ENCODE results near the gene KCNK4. TPM values are rescaled to one million over a fixed set of nuclear protein-coding genes. Genes with fewer than 3 reads are reported as not detected.

KCNK4 gene
- total and polyA plus RNA-seq, 2 of the 13 experiments (the other 11 are each of a cell fraction or from before 2014, with no cell fraction given), result not detected

DNA sequence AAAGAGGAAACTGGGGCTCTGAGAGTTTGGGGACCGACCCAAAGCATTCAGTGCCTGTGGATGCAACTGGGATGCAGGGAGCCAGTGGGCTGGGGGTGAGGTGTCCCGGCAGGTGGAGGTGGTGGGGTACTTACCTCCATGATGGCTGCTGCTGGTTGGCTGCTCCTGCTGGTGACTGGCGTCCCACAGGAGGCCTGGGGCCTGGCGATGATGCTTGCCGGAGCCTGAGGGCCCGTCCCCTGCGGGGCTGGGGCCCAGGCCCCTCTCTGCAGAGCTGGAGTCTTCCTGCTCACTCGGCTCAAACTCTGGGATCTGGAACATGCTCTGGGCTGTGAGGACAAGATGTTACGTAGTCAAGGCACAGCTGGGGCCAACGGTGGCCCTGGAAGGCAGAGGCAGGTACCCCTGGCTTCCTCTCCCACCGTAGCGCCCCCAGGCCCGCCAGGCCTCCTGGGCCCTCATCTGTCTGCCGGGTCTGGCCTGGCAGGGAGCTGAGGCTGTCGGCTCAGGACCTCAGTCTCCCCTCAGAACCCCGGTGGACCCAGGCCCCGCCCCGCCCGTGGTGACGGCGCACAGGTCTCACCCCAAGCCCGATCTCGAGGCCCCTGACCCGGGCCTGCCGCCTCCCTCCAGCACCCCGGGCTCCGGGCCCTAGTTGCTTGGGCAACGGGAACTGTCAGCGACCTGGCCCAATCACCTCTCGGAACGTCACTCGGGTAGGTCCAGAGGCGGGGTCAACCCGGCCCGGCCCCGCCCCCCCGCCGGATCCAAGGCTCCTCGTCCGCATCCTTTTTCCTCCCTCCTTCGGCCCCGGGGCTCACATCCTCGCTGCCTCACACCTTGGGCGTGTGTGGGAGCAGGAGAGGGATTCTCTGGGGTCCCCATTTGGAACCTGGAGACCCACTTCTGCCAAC lies 6.8 kb upstream of the KCNK4 start, which contains the start of gene BAD (continued):
- TF ChIP-seq ZNF30 (CRISPR knock-in tag; IDR thresholded peaks at IDR 0.05) (no peak), NR2F1 (CRISPR knock-in tag; IDR thresholded peaks at IDR 0.05) (no peak; a peak in 1 of 4 replicates), ZNF33A (CRISPR knock-in tag; IDR thresholded peaks at IDR 0.05; ENCODE audit: borderline replicate concordance) (0 out of 2 replicates have a peak, but pooled peaks have one; percentile 57), GTF2F1 (IDR thresholded peaks at IDR 0.05; ENCODE audit: low read length) (no peak), POLR2G (IDR thresholded peaks at IDR 0.05; ENCODE audit: low read depth, low read length) (peak; percentile 52), ZBTB20 (CRISPR knock-in tag; IDR thresholded peaks at IDR 0.05; ENCODE audit: borderline replicate concordance, low read depth) (0 out of 2 replicates have a peak, but pooled peaks have one; percentile 9), DNMT3B (CRISPR knock-in tag; conservative IDR thresholded peaks at IDR 0.05) (no peak), HNF4G (IDR thresholded peaks at IDR 0.05; ENCODE audit: borderline replicate concordance, low read depth, low read length) (no peak), HNF4G (CRISPR knock-in tag; IDR thresholded peaks at IDR 0.05; ENCODE audit: borderline replicate concordance, low read depth) (no peak), RBM39 (IDR thresholded peaks at IDR 0.05; ENCODE audit: low read depth, low read length, poor library complexity, severe bottlenecking) (peak; percentile 72), POLR2AphosphoS5 (IDR thresholded peaks at IDR 0.05; ENCODE audit: low read depth, low read length) (peak; percentile 39; the same call in 1 of the 2 replicates), GABPB1 (CRISPR knock-in tag; IDR thresholded peaks at IDR 0.05) (peak; percentile 77; the same call in 1 of the 2 replicates), JUN (CRISPR knock-in tag; IDR thresholded peaks at IDR 0.05) (no peak), FOXK2 (IDR thresholded peaks at IDR 0.05) (no peak), ZBTB38 (CRISPR knock-in tag; IDR thresholded peaks at IDR 0.05) (no peak), ZNF232 (CRISPR knock-in tag; IDR thresholded peaks at IDR 0.05; ENCODE audit: borderline replicate concordance) (no peak)
- TF ChIP-seq, protein P1, sequence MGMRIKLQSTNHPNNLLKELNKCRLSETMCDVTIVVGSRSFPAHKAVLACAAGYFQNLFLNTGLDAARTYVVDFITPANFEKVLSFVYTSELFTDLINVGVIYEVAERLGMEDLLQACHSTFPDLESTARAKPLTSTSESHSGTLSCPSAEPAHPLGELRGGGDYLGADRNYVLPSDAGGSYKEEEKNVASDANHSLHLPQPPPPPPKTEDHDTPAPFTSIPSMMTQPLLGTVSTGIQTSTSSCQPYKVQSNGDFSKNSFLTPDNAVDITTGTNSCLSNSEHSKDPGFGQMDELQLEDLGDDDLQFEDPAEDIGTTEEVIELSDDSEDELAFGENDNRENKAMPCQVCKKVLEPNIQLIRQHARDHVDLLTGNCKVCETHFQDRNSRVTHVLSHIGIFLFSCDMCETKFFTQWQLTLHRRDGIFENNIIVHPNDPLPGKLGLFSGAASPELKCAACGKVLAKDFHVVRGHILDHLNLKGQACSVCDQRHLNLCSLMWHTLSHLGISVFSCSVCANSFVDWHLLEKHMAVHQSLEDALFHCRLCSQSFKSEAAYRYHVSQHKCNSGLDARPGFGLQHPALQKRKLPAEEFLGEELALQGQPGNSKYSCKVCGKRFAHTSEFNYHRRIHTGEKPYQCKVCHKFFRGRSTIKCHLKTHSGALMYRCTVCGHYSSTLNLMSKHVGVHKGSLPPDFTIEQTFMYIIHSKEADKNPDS (CRISPR knock-in tag; IDR thresholded peaks at IDR 0.05), result 0 out of 2 replicates have a peak, but pooled peaks have one; percentile 20
- TF ChIP-seq, protein P2, sequence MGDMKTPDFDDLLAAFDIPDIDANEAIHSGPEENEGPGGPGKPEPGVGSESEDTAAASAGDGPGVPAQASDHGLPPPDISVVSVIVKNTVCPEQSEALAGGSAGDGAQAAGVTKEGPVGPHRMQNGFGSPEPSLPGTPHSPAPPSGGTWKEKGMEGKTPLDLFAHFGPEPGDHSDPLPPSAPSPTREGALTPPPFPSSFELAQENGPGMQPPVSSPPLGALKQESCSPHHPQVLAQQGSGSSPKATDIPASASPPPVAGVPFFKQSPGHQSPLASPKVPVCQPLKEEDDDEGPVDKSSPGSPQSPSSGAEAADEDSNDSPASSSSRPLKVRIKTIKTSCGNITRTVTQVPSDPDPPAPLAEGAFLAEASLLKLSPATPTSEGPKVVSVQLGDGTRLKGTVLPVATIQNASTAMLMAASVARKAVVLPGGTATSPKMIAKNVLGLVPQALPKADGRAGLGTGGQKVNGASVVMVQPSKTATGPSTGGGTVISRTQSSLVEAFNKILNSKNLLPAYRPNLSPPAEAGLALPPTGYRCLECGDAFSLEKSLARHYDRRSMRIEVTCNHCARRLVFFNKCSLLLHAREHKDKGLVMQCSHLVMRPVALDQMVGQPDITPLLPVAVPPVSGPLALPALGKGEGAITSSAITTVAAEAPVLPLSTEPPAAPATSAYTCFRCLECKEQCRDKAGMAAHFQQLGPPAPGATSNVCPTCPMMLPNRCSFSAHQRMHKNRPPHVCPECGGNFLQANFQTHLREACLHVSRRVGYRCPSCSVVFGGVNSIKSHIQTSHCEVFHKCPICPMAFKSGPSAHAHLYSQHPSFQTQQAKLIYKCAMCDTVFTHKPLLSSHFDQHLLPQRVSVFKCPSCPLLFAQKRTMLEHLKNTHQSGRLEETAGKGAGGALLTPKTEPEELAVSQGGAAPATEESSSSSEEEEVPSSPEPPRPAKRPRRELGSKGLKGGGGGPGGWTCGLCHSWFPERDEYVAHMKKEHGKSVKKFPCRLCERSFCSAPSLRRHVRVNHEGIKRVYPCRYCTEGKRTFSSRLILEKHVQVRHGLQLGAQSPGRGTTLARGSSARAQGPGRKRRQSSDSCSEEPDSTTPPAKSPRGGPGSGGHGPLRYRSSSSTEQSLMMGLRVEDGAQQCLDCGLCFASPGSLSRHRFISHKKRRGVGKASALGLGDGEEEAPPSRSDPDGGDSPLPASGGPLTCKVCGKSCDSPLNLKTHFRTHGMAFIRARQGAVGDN (CRISPR knock-in tag; IDR thresholded peaks at IDR 0.05), result peak; percentile 69
- TF ChIP-seq, protein P3, sequence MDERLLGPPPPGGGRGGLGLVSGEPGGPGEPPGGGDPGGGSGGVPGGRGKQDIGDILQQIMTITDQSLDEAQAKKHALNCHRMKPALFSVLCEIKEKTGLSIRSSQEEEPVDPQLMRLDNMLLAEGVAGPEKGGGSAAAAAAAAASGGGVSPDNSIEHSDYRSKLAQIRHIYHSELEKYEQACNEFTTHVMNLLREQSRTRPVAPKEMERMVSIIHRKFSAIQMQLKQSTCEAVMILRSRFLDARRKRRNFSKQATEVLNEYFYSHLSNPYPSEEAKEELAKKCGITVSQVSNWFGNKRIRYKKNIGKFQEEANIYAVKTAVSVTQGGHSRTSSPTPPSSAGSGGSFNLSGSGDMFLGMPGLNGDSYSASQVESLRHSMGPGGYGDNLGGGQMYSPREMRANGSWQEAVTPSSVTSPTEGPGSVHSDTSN (CRISPR knock-in tag; IDR thresholded peaks at IDR 0.05), result peak; percentile 85
- TF ChIP-seq, protein P4, sequence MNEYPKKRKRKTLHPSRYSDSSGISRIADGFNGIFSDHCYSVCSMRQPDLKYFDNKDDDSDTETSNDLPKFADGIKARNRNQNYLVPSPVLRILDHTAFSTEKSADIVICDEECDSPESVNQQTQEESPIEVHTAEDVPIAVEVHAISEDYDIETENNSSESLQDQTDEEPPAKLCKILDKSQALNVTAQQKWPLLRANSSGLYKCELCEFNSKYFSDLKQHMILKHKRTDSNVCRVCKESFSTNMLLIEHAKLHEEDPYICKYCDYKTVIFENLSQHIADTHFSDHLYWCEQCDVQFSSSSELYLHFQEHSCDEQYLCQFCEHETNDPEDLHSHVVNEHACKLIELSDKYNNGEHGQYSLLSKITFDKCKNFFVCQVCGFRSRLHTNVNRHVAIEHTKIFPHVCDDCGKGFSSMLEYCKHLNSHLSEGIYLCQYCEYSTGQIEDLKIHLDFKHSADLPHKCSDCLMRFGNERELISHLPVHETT (CRISPR knock-in tag; conservative IDR thresholded peaks at IDR 0.05), result no peak

All from HepG2 (cell line).